Mesendoderm (in vitro differentiated cells): ENCODE data around the gene BMP2K.
A peak's percentile ranks its signal among the peaks of the same experiment; 100 is the strongest.

ENCODE experiments used
- DNase-seq: peaks from one replicate; pipeline ENCODE4 v3.0.0; 2013
- H2AK5ac ChIP-seq: 2 replicates; pipeline ENCODE4 v1.6.1; 2013; ENCODE audit warnings: low read length, inconsistent platforms
- H2BK120ac ChIP-seq: 2 replicates; pipeline ENCODE4 v1.6.1; 2013; ENCODE audit warnings: low read depth, mild to moderate bottlenecking, low read length, moderate library complexity, mixed read lengths
- H2BK15ac ChIP-seq: replicated peaks from 2 replicates; pipeline ENCODE4 v1.6.1; 2013; ENCODE audit warnings: low read depth, mild to moderate bottlenecking, moderate library complexity
- H2BK5ac ChIP-seq: 2 replicates; pipeline ENCODE4 v1.6.1; 2013; ENCODE audit warnings: low read length, inconsistent platforms
- H3K18ac ChIP-seq: 2 replicates; pipeline ENCODE4 v1.6.1; 2013; ENCODE audit warnings: mild to moderate bottlenecking, low read length, mixed read lengths
- H3K23ac ChIP-seq: one replicate; pipeline ENCODE4 v1.6.1; 2013; ENCODE audit warnings: low read length
- H3K27ac ChIP-seq: 2 replicates; pipeline ENCODE4 v1.5.1; 2013; ENCODE audit warnings: low read depth, mild to moderate bottlenecking, inconsistent platforms, low read length, moderate library complexity
- H3K27me3 ChIP-seq: 2 replicates; pipeline ENCODE4 v1.6.1; 2013; ENCODE audit warnings: low read length, control low read depth, mild to moderate bottlenecking, inconsistent platforms; ENCODE audit not compliant: insufficient read depth, poor library complexity
- H3K36me3 ChIP-seq: 2 replicates; pipeline ENCODE4 v1.6.1; 2013; ENCODE audit warnings: low read length, inconsistent platforms; ENCODE audit not compliant: control insufficient read depth, insufficient read depth
- H3K4ac ChIP-seq: one replicate; pipeline ENCODE4 v1.6.1; 2013; ENCODE audit warnings: low read depth, mild to moderate bottlenecking, low read length, moderate library complexity
- H3K4me1 ChIP-seq: 2 replicates; pipeline ENCODE4 v1.6.1; 2013; ENCODE audit warnings: low read depth, low read length, inconsistent platforms; ENCODE audit not compliant: control insufficient read depth
- H3K4me2 ChIP-seq: 2 replicates; pipeline ENCODE4 v1.6.1; 2013; ENCODE audit warnings: low read length
- H3K4me3 ChIP-seq: 2 replicates; pipeline ENCODE4 v1.5.1; 2013; ENCODE audit warnings: mild to moderate bottlenecking, low read length
- H3K56ac ChIP-seq: one replicate; pipeline ENCODE4 v1.6.1; 2013; ENCODE audit warnings: low read length
- H3K79me1 ChIP-seq: 2 replicates; pipeline ENCODE4 v1.6.1; 2013; ENCODE audit warnings: low read length, inconsistent platforms
- H3K79me2 ChIP-seq: 2 replicates; pipeline ENCODE4 v1.6.1; 2013; ENCODE audit warnings: mild to moderate bottlenecking, low read length; ENCODE audit not compliant: control insufficient read depth, insufficient read depth
- H3K9ac ChIP-seq: 2 replicates; pipeline ENCODE4 v1.6.1; 2013; ENCODE audit warnings: low read length, inconsistent platforms
- H4K5ac ChIP-seq: one replicate; pipeline ENCODE4 v1.6.1; 2013; ENCODE audit warnings: low read length
- H4K8ac ChIP-seq: one replicate; pipeline ENCODE4 v1.6.1; 2013; ENCODE audit warnings: low read depth, mild to moderate bottlenecking, control low read depth, low read length, moderate library complexity
- WGBS: extraction: QIAGEN DNeasy Blood & Tissue Kit; methylation state at CpG from one replicate; pipeline ENCODE4 v1.1.7; 2013; ENCODE audit warnings: low lambda C conversion rate, missing lambda C conversion rate; ENCODE audit not compliant: insufficient coverage; ENCODE audit errors: extremely low coverage; 5-methylcytosine and 5-hydroxymethylcytosine counted together

The BMP2K gene

DNA sequence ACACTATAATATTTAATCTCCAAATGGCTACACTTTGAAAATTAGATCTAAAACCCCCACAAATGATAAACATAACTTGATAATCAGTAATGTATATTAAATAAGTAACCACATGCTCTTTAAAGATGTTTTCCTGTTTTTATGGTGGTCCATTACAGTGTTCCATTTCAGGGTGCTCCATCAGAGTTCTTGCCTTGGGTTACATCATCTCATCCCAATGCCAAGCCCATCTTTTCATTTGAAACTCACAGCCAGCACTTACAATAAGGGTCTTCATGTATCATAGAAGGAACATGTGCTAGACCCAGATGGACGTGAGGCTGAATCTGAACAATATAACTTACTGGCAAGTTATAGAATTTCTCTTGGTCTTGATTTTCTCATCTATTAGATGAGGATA is 173.6 kb downstream of the BMP2K start:
- Histone ChIP-seq H3K79me2 (no peaks in the 10 kb centered on the region), H3K79me1 (no peaks in the 10 kb centered on the region), H3K27me3 (no peaks in the 10 kb centered on the region), H3K18ac (no peak overlapping the region), H3K56ac (no peak overlapping the region), H2BK5ac (no peak overlapping the region), H3K36me3 (no peaks in the 10 kb centered on the region), H4K8ac (no peak overlapping the region), H3K4me1 (no peaks in the 10 kb centered on the region), H3K4ac (no peak overlapping the region), H2BK15ac (no peak overlapping the region), H3K23ac (no peak overlapping the region), H2AK5ac (no peak overlapping the region), H4K5ac (no peak overlapping the region), H2BK120ac (no peak overlapping the region), H3K9ac (no peak overlapping the region), H3K27ac (no peak overlapping the region), H3K4me2 (no peak overlapping the region), H3K4me3 (no peak overlapping the region)
- no CpG with 5 or more reads among the region's 1 CpG for WGBS
- DNase-seq = no peak

DNA sequence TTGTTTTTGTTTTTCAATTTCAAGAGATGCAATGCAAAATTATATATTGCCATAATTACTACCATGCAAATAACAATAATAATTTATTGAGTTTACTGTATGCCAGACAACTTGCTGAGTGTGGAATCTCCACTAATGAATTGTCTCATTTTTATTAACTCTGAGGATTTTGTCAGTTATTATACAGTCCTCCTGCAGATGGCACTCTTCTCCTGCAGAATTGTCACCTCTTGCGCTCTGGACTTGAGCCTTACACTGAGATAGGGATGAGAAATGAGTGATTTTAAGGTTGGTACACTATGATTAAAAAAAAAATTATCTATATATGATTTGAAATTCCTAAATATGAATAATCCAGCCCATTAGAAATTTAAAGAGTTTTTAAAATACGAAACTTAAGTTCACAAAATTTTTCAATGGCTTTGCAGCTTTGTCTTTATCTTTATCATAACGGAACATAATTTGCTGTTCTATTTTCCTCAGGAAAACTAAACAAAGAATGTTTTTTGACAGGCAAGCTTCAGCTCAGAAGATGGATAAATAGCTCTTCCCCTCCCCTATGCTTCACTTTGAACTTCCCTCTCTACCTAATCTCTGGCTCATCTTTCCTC is 175.8 kb downstream of the BMP2K start:
- Histone ChIP-seq H2AK5ac (no peak overlapping the region), H3K4ac (no peak overlapping the region), H3K56ac (no peak overlapping the region), H3K27ac (no peak overlapping the region), H3K4me3 (no peak overlapping the region), H2BK120ac (no peak overlapping the region), H3K36me3 (no peaks in the 10 kb centered on the region), H2BK5ac (no peak overlapping the region), H3K18ac (no peak overlapping the region), H3K9ac (no peak overlapping the region), H3K4me1 (no peaks in the 10 kb centered on the region), H3K23ac (no peak overlapping the region), H2BK15ac (no peak overlapping the region), H4K5ac (no peak overlapping the region), H3K27me3 (no peaks in the 10 kb centered on the region), H3K79me1 (no peaks in the 10 kb centered on the region), H3K4me2 (no peak overlapping the region), H3K79me2 (no peaks in the 10 kb centered on the region), H4K8ac (no peak overlapping the region)
- DNase-seq = peak; percentile 38
- no CpG with 5 or more reads among the region's 3 CpGs for WGBS

DNA sequence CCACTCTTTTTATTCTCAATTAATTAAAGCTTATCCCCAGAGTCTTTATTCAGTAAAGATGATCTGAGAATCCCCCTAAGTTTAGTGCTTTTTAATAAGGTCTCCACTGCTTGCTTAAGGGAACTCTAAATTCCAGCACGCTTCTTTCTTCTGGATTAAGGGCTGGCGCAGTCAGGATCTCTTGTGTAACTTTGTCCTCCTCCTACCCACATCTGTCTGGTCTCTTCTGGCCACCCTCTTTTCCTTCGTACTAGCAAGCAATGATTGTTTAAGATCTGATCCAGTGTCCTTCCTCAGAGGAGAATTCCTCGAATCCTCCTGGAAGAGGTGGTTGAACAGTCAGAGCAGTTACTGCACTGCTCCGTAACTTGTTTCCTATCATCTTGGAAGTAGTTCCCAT is 177.1 kb downstream of the BMP2K start:
- Histone ChIP-seq H4K8ac (no peak overlapping the region), H3K4ac (no peak overlapping the region), H2BK120ac (no peak overlapping the region), H3K36me3 (no peaks in the 10 kb centered on the region), H3K56ac (no peak overlapping the region), H3K4me1 (no peaks in the 10 kb centered on the region), H3K18ac (no peak overlapping the region), H2BK5ac (no peak overlapping the region), H3K79me2 (no peaks in the 10 kb centered on the region), H3K27ac (no peak overlapping the region), H4K5ac (no peak overlapping the region), H2BK15ac (no peak overlapping the region), H3K27me3 (no peaks in the 10 kb centered on the region), H2AK5ac (no peak overlapping the region), H3K9ac (no peak overlapping the region), H3K4me3 (no peak overlapping the region), H3K4me2 (no peak overlapping the region), H3K79me1 (no peaks in the 10 kb centered on the region), H3K23ac (no peak overlapping the region)
- DNase-seq = no peak
- WGBS = no CpG with 5 or more reads among the region's 5 CpGs

DNA sequence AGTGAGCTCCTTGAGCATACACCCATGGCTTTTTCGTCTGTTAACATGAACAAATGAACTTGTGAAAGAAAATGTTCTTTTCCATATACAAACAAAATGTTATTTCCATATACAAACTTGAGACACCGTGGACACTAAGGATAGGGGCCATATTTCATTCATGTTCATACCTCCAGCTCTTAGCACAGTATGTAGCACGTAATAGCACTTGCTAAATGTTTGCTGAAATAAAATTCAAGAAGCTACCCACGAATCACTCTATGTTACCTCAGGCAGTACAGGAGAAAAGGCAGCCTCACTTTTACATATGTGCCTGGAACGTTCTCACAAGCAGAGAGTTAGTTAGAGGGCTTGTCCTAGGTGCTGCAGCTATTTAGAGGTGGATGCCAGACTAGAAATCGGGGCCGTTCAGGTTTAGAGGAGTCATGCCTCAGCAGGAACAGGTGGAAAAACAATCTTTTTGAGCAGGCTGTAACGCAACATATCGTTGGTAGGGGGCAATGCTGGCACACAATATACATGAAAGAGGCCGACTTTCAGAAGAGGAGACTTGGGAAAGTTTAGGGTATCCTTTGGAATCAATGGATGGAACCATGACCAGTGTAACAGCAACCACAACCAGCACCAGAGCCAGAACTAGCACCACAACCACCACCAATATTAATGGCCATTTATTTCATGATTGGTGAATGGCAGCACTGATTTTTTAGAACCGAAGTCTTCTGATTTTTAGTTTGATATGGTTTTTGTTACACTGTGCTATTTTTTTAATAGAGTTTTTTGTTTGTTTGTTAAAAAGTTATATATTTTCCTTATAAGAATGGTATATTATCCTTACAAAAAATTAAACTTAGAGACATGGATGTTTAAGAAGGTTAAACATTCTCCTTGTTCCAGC is 177.9 kb downstream of the BMP2K start:
- Histone ChIP-seq H3K79me1 (no peaks in the 10 kb centered on the region), H3K9ac (no peak overlapping the region), H3K56ac (no peak overlapping the region), H3K4me3 (no peak overlapping the region), H3K27me3 (no peaks in the 10 kb centered on the region), H3K79me2 (no peaks in the 10 kb centered on the region), H4K8ac (no peak overlapping the region), H2BK120ac (no peak overlapping the region), H3K18ac (no peak overlapping the region), H3K23ac (no peak overlapping the region), H3K4me2 (no peak overlapping the region), H2AK5ac (no peak overlapping the region), H3K27ac (no peak overlapping the region), H3K4ac (no peak overlapping the region), H2BK15ac (no peak overlapping the region), H3K36me3 (no peaks in the 10 kb centered on the region), H3K4me1 (no peaks in the 10 kb centered on the region), H2BK5ac (no peak overlapping the region), H4K5ac (no peak overlapping the region)
- peak; percentile 57 for DNase-seq
- no CpG with 5 or more reads among the region's 11 CpGs for WGBS

DNA sequence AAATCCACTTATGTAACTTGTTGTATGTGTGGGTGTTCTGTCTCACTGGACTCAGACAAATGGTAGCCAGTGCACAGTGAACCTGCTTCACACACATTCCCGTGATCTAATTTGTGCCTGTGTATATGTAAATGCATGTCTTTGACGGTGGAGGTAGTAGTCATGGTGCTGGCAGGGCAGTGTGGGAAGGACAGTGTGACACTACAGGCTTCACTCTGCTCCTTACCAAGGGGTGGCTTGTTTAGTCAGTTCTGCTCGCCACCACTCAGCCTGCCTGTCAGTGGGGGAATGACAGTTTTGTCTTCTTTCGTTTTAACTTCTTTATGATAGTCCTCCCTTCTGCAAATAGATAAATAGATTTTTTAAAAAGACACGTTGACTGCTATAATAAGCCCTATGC is 180.8 kb downstream of the BMP2K start:
- no peaks in the 10 kb centered on the region for H3K36me3 ChIP-seq
- H2BK5ac ChIP-seq = no peak overlapping the region
- no peak overlapping the region for H3K18ac ChIP-seq
- no peak overlapping the region for H3K56ac ChIP-seq
- WGBS = no CpG with 5 or more reads among the region's 5 CpGs
- H3K79me1 ChIP-seq = no peaks in the 10 kb centered on the region
- H4K5ac ChIP-seq = no peak overlapping the region
- no peak overlapping the region for H3K27ac ChIP-seq
- H3K4me3 ChIP-seq = no peak overlapping the region
- H3K4ac ChIP-seq = no peak overlapping the region
- H3K9ac ChIP-seq = no peak overlapping the region
- H2BK120ac ChIP-seq = no peak overlapping the region
- H3K23ac ChIP-seq = no peak overlapping the region
- H3K4me2 ChIP-seq = no peak overlapping the region
- H3K4me1 ChIP-seq = no peaks in the 10 kb centered on the region
- no peaks in the 10 kb centered on the region for H3K27me3 ChIP-seq
- no peak overlapping the region for H4K8ac ChIP-seq
- H2BK15ac ChIP-seq = no peak overlapping the region
- H3K79me2 ChIP-seq = no peaks in the 10 kb centered on the region
- H2AK5ac ChIP-seq = no peak overlapping the region
- no peak for DNase-seq
